ENCODE results near the gene SPATC1L.
"Not testable (repeated sequence)": the region's sequence is repeated elsewhere in the genome, so short reads cannot be mapped to it uniquely, and the experiment has no call there.

Gene SPATC1L

DNA sequence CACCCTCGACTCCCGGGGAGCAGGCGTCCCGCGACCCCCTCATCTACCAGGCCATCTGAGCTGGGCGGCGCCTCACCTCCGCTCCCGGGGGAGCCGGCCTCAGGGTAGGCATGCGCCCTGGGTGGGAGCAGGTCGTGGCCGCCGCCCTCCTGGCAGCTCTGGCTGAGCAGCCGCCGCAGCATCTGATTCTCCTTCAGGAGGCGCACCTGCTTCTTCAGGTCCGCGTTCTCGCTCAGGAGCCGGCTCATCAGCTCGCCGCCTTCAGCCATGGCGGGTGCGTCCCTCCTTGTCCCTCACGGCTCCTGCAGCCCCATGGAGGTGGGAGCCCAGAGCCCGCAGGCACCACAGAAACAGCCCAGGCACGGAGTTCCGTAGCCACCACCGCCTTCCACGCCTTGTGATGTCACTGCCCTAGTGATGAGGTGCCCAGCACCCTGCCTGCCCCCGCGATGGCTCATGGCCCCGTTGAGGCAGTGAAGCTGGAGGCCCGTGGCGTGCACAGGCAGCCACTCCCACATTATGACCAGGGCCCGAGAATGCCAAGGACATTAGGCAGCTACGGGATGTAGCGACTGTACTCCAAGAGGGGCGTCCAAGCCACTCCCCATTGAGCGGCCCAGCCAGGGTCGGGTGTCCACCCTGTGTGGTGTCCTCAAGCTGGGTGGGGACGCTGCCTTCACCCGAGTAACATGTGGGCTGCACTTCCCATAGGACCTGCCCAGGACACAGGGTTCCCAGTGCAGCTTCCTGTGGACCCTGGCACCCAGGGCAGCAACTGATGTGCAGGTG lies 1.5 kb downstream of the SPATC1L start:
- FAIRE-seq, result no peak

DNA sequence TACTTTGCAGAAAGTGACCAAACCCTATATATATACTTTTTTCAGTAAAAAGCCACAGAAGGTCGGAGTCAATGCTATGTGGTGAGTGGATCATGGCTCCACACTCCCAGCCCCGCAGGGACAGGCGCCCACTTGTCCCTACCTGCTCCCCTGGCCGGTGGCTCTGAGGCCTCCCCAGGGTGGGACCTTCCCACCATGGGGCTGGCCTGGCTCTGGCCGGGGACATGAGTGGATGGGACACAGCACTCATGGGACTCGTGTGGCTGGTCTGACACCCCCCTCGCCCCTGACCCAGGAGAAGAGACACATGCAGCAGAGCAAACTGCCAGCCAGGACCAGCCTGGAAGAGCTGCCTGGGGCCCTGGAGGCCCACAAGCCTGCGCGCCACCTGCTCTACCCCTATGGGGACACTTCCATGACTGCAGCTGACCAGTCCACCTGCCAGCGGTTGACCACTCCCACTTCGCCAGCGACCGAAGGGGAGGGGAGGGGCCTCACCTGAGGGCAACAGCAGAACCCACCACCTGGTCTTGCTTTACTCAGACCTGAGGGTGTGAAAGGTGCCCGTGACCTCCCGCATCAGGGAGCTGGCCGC lies 2.2 kb downstream of the SPATC1L start:
- FAIRE-seq, result no peak

DNA sequence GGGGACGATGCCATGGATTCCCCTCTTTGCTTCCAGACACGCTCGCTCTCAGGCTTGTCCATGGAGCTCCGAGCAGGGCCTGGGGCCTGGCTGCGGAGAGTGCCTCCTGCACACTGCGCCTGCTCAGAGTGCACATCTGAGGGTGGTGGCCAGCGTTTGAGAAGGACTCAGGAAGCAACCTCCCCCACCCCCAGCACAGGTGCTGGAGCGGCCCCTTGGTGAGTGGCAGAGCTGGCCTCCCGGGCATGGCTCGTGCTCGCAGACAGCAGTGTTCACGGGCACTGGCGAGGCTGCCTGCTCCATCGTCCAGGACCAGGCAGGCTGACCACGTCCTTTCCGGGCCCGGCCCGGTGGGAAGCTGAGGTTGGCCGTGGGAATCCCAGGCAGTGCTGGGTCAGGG lies 2.8 kb downstream of the SPATC1L start:
- FAIRE-seq, result no peak

- no peak for FAIRE-seq
These were observed 3.4 kb downstream of the SPATC1L start for GRCh38 chr21:46180778-46181391.

- no peak for FAIRE-seq
These were observed 4.1 kb downstream of the SPATC1L start for GRCh38 chr21:46180079-46180722.

DNA sequence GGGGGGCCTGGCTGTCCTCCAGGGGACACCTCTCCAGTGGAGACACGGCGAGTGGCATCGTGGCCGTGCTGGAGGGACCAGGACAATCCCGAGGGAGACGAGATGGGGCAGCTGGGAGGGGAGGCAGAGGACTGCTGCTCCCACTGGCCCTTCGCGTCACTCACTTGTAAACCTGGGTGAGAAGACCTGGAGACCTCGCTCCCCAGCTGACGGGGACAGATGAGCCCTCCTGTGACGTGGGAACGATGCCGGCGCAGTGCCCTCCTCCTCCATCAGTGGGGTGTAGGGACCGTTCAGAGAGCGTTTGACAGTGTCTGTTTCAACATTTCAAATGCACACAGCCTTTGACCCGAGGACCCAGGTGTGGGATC lies 4.6 kb downstream of the SPATC1L start:
- FAIRE-seq, result no peak

- FAIRE-seq, result no peak
These were observed 5.3 kb downstream of the SPATC1L start for GRCh38 chr21:46178961-46179360.

DNA sequence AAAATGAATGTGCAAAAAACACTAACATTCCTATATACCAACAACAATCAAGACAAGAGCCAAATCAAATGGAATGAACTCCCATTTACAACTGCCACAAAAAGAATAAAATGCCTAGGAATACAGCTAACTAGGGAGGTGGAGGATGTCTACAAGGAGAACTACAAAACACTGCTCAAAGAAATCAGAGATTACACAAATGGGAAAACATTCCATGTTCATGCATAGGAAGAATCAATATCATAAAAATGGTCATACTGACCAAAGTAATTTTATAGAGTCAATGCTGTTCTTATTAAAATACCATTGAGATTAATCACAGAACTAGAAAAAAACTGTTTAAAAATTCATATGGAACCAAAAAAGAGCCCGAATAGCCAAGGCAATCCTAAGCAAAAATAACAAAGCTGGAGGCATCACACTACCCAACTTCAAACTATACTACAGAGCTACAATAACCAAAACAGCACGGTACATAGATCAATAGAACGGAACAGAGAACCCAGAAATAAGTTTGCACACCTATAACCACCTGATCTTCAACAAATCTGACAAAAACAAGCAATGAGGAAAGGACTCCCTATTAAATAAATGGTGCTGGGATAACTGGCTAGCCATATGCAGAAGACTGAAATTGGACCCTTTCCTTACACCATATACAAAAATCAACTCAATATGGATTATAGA lies 7.7 kb downstream of the SPATC1L start:
- not testable (repeated sequence) for FAIRE-seq

DNA sequence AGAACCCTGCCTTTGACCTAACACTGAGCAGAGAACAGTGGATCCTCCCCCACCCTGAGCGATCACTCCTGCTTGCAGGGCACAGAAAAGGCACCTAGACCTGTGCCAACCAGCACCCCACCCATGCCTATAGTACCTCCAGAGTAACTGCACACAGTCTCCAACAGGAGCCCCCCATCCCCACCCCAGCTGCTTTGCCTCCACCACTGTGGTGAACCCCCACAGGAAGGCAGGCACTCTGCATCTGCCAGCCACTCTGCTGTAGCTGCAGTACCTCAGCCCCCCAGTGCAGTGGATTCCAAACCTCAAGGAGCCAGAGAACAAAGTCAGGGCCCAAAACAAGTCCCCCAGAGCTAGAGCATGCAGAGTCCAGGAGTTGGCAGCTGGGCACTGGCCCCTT lies 10.7 kb downstream of the SPATC1L start:
- no peak for FAIRE-seq

DNA sequence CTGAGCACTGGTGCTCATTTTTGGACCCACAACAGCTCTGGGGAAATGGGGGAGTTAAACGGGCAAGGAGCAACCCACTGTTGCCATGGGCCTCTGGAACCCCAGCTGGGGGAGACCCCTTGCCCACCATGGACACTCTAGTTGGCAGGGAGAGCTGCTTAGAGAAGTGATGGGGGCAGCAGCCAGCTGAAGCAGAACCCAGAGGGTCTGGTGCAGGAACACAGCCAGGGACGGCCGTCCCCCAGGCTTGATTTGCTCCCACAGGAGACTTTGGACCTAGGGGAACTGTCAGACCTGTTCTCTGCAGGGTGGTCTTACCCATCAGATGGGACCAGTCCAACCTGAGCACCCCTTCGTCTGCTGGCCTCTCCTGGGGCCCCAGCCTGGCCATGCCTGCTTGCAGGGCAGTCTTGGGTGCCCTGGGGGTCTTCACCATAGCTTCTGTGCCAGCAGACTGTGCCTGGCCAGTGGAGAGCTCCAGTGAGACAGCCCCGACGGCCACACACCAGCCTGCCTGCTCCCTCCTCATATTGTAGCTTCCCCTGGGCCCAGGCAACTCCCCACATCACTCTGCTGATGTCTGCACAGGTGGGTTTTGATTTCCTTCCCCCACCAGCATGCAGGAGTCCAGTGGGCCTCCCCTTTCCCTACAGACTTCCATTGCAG lies 11.3 kb downstream of the SPATC1L start:
- FAIRE-seq, result no peak

DNA sequence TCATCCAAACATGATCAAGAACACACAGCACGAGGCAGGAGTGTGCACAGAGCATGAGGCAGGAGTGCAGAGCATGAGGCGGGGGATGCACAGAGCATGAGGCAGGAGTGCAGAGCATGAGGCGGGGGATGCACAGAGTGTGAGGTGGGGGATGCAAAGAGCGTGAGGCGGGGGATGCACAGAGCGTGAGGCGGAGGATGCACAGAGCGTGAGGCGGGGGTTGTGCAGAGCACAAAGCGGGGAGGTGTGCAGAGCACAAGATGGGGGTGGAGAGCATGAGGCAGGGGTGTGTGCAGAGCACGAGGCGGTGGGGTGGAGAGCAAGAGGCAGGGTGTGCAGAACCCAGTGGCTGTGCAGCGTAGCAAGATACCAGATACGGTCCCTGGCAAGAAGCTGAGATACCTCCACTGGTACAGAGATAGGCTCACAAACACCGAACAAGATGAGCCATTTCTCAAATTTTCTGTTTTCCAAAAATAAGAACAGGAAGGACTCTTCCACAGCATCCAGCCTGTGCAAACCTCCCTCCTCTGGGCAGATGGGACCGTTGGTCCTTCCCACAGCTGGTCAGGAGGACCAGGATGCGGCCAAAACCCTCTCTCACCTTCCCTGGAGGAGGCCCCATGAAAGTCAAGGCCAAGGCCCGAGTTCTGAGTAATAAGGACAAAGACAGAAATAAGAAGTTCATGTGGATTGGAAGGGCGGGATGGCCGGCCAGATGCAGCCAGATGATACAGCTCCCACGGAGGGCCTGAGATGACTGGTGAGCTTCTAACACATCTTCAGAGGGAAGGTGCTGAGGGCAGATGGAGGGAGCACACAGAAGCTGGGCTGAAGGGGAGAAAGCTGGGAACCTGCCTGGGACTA lies 12.0 kb downstream of the SPATC1L start:
- FAIRE-seq, result no peak

GRCh38 chr21:46171585-46171984 lies 12.7 kb downstream of the SPATC1L start:
- FAIRE-seq, result no peak

DNA sequence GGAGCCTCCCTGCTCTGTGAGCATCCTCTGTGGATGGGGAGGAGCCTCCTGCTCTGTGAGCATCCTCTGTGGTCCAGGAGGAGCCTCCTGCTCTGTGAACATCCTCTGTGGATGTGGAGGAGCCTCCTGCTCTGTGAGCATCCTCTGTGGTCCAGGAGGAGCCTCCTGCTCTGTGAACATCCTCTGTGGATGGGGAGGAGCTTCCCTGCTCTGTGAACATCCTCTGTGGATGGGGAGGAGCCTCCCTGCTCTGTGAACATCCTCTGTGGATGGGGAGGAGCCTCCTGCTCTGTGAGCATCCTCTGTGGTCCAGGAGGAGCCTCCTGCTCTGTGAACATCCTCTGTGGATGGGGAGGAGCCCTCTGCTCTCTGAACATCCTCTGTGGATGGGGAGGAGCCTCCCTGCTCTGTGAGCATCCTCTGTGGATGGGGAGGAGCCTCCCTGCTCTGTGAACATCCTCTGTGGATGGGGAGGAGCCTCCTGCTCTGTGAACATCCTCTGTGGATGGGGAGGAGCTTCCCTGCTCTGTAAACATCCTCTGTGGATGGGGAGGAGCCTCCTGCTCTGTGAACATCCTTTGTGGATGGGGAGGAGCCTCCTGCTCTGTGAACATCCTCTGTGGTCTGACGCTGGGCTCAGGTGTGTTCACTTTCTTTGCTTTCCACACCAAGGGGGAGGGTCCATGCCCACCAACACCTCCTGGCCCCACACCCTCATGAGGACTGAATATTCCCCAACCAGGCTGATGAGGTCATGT lies 13.6 kb downstream of the SPATC1L start:
- FAIRE-seq, result not testable (repeated sequence)

- no peak for FAIRE-seq
These were observed 15.4 kb downstream of the SPATC1L start for GRCh38 chr21:46168659-46169386.

- no peak for FAIRE-seq
These were observed 16.0 kb downstream of the SPATC1L start for GRCh38 chr21:46168238-46168637.

- no peak for FAIRE-seq
These were observed 19.2 kb downstream of the SPATC1L start for GRCh38 chr21:46165098-46165497.

- FAIRE-seq, result no peak
These were observed 20.9 kb downstream of the SPATC1L start for GRCh38 chr21:46163380-46163779.

DNA sequence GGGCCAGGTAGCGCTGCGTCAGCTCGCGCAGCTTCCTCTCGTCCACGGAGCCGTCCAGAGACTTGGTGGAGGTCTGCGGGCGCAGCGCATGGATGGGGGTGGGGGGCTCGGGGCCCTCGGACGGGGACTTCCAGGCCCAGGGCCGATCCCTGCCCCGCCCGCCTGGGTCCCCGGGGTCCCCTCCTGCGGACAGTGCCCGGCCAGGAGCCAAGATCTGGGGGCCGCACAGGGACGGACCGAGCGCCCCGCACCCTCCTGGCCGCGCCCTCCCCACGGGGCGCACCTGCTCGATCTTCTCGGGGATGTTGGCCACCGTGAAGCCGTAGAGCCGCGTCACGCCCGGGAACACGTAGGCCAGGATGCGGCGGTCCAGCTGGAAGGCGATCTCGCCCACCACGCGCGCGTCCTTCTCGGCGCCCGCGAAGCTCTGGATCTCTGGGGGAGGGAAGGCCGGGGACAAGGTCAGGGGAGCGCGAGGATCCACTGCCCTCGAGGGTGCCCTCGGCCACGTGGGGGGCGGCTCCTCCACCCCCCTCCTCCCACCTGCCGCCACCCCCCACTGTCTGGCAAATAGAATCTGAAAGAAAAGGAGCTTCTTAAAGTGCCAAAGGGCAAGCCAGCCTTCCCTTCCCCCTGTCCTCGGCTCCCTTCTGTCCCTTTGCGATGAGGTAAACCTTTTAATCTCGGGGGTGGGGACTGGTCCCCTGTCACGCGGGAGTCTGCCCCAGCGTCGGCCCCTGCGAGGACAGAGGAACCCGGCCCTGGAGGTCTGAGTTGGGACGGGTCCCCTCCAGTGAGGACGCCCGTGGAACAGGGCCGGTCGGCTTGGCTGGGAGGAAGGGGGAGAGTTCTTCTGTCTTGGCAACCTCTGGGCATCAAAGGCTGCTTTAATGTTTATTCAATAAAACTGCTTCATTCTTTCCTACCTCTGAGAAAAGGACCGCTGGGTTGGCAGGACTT lies 22.3 kb downstream of the SPATC1L start:
- no peak for FAIRE-seq
